HG03139 (cell line): ENCODE results near the gene DDIT3.
"Not testable (repeated sequence)": the region's sequence is repeated elsewhere in the genome, so short reads cannot be mapped to it uniquely, and the experiment has no call there.

Experiments used
- ATAC-seq: cut with Tn5 transposase; IDR thresholded peaks from one replicate; pipeline ENCODE4 v1.9.1; 2021; ENCODE audit not compliant: unreplicated experiment

DDIT3 gene

DNA sequence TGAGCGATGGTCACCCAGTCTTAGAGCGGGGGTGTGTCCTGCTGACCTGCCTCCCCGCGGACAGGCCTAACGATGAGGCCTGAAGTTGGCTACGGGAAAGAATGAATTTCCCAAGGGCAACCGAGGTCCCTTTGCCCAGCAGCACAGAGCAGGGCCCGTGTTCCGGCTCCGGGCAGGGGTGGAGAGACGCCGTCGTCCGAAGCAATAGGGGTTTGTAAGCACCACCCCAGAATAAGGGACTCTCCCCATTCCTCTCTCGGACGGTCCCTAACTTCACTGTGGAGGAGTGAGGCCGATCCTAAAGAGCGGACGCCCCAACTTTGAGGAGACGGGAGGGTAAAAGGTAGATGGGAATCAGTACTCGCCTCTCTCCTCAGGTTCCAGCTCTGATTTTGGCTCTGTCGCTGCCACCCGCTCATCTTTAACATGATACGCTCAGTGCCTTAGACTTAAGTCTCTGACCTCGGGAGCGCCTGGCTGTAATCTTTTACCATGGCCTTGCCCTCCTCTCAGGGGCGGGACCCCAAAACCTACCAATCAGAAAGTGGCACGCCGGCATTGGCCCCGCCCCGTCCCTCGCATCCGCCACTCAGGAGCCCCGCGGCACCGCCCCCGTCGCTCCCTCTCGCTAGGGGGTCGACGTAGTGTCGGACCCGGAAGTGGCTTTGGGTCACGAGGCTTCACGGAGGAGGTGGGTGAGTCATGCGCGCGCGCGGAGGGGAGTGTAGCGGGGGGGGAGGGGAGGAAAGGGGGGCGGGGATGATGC lies at the start of gene DDIT3:
DDIT3 (minus strand) TSS at position 462 of the 766 bp plus-strand sequence. CDS start 3,108 bp downstream, outside the sequence.
- ATAC-seq = peak; percentile 61

DNA sequence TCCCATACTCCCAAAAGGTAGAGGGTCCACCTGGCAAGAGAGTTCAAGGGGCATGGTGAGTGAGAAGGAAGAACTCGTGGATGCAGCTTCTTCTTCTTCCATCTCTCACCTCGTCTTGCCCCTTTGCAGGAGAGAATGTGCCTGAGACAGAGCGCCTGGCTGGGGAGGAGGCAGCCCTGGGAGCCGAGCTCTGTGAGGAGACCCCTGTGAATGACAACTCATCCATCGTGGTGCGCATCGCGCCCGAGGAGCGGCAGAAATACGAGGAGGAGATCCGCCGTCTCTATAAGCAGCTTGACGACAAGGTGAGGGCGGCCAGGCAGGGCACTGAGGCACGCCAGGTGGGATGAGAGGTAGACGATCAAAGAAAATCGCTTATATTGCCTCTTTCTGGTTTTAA lies 49.5 kb upstream of the DDIT3 start:
- no peak for ATAC-seq

GRCh38 chr12:57568838-57569237 lies 48.5 kb upstream of the DDIT3 start:
- ATAC-seq = no peak

- no peak for ATAC-seq
Measured at GRCh38 chr12:57564178-57564740, 43.9 kb upstream of the DDIT3 start.

DNA sequence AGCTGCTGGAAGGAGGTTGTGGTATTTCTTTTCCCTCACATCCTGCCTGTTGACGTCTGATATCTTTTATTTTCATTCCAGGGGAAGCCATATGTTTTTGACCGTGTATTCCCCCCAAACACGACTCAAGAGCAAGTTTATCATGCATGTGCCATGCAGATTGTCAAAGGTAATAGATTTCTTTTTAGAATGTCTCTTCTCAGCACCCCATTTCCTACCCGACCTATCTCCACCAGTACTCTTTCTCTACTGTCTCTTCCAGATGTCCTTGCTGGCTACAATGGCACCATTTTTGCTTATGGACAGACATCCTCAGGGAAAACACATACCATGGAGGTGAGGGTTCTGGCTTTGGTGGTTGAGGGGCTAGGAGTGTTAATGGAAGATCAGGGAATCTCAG lies 43.0 kb upstream of the DDIT3 start:
- no peak for ATAC-seq

DNA sequence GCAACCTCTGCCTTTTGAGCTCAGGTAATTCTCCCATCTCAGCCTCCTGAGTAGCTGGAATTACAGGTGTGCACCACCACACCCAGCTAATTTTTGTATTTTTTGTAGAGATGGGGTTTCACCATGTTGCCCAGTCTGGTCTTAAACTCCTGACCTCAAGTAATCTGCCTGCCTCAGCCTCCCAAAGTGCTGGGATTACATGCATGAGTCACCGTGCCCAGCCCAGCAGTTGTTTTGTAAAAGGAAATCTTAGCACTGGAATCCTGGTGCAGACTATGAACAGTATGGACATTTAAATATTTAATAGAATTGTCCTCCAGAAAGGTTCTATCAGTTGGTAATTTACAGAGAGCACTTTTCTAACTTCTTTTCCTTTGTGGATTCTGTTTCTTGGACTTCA lies 40.8 kb upstream of the DDIT3 start:
- ATAC-seq = not testable (repeated sequence)

- no peak for ATAC-seq
Measured at GRCh38 chr12:57560516-57560915, 40.2 kb upstream of the DDIT3 start.

- no peak for ATAC-seq
Measured at GRCh38 chr12:57558864-57559263, 38.5 kb upstream of the DDIT3 start.

GRCh38 chr12:57554897-57555296 lies 34.6 kb upstream of the DDIT3 start:
- ATAC-seq = no peak

DNA sequence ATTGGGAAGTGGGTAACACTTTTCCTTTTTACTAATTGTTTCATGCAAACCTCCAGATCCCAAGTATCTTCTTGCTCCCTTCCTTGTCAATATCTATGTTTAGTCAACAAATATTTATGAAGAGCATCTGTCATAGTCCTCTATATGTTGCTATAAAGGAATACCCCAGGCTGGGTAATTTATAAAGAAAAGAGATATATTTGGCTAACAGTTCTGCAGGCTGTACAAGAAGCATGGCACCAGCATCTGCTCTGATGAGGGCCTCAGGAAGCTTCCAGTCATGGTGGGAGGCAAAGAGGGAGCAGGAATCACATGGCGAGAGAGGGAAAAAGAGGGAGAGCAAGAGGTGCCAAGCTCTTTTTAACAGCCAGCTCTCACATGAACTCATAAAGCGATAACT lies 34.1 kb upstream of the DDIT3 start:
- ATAC-seq = no peak

DNA sequence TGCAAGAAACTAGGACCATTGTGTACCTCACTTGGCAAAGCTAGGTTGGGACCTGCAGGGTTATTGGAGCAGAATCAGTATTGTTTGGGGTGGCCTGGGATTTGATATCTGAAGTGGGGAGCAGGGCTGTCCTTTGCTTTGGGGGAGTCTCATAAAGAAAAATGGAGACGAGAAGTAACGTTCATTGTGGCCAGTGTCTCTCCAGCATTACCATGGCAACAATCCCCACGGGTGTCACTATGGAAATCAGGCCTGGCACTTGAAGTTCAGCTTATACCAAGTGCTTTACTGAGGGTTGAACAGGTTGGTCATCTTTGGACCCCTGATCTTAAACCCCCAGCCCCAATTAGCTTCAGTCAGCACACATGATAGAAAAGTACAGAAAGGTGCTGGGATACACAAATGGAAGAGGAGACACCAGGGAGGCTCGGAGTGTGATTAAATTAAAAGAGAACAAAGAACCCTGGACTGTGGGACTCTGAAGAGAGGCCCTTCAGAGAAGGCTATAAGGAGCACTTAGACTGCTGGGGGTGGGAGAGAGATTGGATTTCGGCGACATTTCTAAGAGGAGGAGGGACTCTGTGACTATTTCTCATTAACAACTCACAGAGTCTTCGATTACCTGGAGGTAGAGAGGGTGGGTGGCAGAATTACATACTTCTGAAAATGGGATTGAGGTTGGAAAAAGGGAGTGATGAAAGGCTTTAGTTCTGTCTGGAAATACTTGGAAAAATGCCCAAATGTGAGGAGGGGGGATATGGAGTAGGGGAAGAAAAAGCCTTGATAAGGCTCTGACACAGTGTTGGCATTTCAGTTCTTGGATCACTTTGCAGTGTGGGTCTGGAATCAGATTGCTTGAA lies 33.3 kb upstream of the DDIT3 start:
- no peak for ATAC-seq

- ATAC-seq = no peak
Measured at GRCh38 chr12:57552835-57553313, 32.6 kb upstream of the DDIT3 start.

DNA sequence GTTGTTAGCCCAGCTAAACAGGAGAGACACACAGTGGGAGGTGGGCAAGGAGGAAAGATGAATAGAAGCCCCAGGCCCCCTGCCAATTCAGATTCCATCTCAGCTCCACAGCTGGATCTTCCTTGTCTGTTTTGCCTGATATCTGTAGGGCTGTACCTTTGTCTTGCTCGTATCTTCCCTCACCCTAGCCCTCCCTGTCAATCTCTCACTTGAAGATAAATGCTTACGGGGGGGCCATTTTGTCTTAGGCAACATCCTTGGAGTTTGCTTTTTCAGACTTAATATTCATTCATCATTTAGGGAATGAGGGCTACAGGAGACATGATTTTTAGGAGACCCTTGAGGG lies 32.0 kb upstream of the DDIT3 start:
- ATAC-seq = no peak

DNA sequence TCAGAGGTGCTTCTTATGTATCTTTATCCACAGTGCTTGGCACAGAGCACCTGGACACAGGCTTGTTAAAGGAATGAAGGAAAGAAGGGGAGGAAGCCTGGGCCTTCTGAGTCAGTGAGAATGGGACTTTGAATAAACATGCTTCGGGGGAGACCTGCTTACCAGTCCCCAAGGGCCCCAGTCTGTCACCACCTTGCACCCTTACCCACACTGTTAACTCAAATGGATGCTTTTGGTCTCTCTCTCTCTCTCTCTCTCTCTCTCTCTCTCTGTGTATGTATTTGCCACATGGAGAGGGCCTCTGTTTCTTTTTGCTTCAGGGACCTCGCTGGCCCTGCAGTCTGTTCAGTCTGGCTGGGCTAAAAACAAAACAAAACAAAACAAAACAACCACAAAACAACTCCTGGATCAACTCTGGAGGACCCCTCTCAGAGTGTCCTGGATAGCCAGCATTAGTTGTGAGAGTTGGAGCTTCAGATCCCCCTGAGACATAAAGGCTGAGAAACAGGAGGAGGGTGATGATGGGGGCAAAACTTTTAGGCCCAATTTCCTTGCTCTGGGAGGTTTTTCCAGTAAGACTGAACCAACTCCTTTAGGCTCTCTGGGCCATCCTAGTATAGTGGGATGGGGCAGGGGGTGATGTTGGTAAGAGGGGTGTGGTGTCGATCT lies 31.5 kb upstream of the DDIT3 start:
- no peak for ATAC-seq

GRCh38 chr12:57550641-57551549 lies 30.6 kb upstream of the DDIT3 start:
- no peak for ATAC-seq

DNA sequence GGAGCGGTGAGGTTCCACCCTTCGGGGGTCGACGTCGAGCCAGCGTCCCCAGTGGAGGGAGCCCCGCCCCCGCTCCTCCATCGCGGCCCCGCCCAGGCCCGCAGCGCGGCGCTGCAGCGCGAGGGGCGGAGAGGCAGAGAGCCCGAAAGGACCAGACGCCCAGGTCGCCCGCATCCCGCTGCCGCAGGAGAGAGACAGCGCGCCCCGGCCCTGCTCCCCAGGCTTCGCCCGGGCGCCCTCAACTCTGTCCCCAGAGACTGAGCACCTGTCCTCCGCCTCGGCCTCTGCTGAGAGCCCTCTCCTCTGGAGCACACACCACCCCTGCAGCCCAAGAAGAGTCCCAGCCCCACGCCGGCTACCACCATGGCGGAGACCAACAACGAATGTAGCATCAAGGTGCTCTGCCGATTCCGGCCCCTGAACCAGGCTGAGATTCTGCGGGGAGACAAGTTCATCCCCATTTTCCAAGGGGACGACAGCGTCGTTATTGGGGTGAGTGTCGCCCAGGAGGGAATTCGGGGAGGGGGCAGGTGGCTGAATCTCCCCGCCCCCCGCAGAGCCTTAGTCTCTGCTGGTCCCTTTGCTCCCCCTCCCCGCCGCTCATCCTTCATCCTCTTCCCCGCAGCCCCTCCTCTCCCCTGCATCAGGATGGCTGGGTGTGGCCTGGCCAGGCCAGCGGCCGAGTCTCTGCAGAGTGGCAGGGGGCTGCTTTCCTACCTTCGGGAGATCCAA lies 29.8 kb upstream of the DDIT3 start, which contains the start of gene KIF5A:
KIF5A (plus strand) TSS at position 136 of the 732 bp plus-strand sequence; CDS start at position 364, 228 bp downstream.
- ATAC-seq = no peak

DNA sequence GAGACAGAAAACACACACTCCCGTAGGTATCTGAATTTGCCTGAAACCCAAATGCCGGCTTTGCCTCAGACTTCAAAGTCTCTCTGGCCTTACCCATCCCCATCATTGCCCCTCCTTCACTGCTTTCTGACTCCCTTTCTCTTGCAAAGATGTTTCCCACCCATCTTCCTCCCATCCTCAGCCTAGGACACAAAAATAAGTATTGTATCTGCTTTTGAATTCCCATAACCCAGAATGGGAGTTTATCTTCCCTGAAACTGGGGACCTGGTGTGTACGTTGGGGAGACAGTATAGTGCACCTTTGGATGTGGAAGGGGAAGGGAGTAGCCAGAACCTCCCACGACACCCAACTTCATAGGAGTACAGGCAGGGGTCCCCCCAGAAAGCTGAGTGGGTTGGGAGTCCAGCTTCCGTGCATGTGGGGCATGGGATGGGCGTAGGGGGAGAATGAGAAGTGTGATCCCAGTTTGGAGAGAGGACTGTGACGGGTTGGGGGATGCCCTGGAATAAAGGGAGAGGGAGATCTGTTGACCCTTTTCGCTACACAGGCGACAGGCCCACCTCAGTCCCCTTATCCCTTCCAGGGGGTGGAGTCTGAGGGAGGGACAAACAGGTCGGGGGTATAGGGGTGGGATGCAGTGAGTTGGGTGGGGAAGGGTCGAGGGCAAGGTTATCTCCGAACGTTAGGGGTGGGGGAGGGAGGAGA lies 29.0 kb upstream of the DDIT3 start:
- no peak for ATAC-seq

DNA sequence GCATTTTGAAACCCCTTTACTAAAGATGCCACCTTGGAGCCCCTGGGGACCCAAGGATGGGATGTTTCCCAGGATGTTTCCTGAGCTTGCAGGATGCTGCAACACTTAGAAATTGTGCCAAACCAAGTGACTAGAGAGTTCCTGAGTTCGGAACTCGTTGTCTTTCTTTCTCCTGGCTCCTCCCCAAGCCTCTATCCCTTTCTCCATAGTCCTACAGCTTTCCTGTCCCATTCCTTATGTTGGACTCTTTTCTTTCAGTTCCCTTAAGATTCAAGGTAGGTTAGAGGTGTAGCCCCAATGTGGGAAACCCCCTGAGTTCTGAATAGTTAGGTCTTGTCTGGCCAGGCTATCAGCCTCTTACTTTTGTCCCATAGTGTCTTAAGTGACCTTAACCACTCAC lies 28.2 kb upstream of the DDIT3 start:
- ATAC-seq = no peak

DNA sequence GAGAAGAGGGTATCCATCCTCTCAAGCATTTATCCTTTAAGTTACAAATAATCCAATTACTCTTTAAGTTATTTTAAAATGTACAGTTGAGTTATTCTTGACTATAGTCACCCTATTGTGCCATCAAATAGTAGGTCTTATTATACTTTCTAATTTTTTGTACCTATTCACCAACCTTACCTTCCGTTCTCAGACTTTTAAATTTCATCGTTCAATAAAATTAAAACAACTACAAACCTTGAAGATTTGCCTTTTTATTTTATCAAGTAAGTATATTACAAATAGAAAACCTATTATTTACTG lies 27.6 kb upstream of the DDIT3 start:
- ATAC-seq = no peak
